ENCODE measurements around the gene TXNDC17. TPM values are rescaled to one million over a fixed set of nuclear protein-coding genes. Genes with fewer than 3 reads are reported as not detected.
A peak's percentile ranks its signal among the peaks of the same experiment; 100 is the strongest.

The TXNDC17 gene
- total and polyA plus RNA-seq, 2 of the 13 experiments (the other 11 are each of a cell fraction or from before 2014, with no cell fraction given) = 188 to 266 TPM

- TF ChIP-seq SALL1 (CRISPR knock-in tag; IDR thresholded peaks at IDR 0.05) = peak; percentile 71
- no peak for TF ChIP-seq IKZF1 (IDR thresholded peaks at IDR 0.05)
- TF ChIP-seq ZFY (CRISPR knock-in tag; IDR thresholded peaks at IDR 0.05) = peak; percentile 20; the same call in 1 of the 2 replicates
- TF ChIP-seq RFXAP (CRISPR knock-in tag; IDR thresholded peaks at IDR 0.05; ENCODE audit: borderline replicate concordance) = 0 out of 2 replicates have a peak, but pooled peaks have one; percentile 29
- no peak for TF ChIP-seq SP5 (CRISPR knock-in tag; IDR thresholded peaks at IDR 0.05; ENCODE audit: borderline replicate concordance, low read depth)
- peak; percentile 70 for TF ChIP-seq THRA (CRISPR knock-in tag; IDR thresholded peaks at IDR 0.05; ENCODE audit: borderline replicate concordance)
- 0 out of 2 replicates have a peak, but pooled peaks have one; percentile 42 for TF ChIP-seq ZNF274 (CRISPR knock-in tag; IDR thresholded peaks at IDR 0.05)
- TF ChIP-seq, protein P1, sequence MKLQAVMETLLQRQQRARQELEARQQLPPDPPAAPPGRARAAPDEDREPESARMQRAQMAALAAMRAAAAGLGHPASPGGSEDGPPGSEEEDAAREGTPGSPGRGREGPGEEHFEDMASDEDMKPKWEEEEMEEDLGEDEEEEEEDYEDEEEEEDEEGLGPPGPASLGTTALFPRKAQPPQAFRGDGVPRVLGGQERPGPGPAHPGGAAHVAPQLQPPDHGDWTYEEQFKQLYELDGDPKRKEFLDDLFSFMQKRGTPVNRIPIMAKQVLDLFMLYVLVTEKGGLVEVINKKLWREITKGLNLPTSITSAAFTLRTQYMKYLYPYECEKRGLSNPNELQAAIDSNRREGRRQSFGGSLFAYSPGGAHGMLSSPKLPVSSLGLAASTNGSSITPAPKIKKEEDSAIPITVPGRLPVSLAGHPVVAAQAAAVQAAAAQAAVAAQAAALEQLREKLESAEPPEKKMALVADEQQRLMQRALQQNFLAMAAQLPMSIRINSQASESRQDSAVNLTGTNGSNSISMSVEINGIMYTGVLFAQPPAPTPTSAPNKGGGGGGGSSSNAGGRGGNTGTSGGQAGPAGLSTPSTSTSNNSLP (IDR thresholded peaks at IDR 0.05; ENCODE audit: low read depth, low read length) = no peak
- TF ChIP-seq ZNF788 (CRISPR knock-in tag; IDR thresholded peaks at IDR 0.05; ENCODE audit: borderline replicate concordance) = peak; percentile 31; the same call in 1 of the 2 replicates
- TF ChIP-seq MAZ (IDR thresholded peaks at IDR 0.05; ENCODE audit: borderline replicate concordance, low read depth, low read length) = no peak
- TF ChIP-seq MAZ (CRISPR knock-in tag; IDR thresholded peaks at IDR 0.05; ENCODE audit: low read depth) = 0 out of 2 replicates have a peak, but pooled peaks have one; percentile 26
- 0 out of 2 replicates have a peak, but pooled peaks have one; percentile 46 for TF ChIP-seq HIC2 (CRISPR knock-in tag; IDR thresholded peaks at IDR 0.05; ENCODE audit: low read depth)
- peak; percentile 53; the same call in 1 of the 2 replicates for TF ChIP-seq GATAD2A (CRISPR knock-in tag; IDR thresholded peaks at IDR 0.05)
- TF ChIP-seq BRD4 (CRISPR knock-in tag; IDR thresholded peaks at IDR 0.05) = no peak
- TF ChIP-seq, protein P2, sequence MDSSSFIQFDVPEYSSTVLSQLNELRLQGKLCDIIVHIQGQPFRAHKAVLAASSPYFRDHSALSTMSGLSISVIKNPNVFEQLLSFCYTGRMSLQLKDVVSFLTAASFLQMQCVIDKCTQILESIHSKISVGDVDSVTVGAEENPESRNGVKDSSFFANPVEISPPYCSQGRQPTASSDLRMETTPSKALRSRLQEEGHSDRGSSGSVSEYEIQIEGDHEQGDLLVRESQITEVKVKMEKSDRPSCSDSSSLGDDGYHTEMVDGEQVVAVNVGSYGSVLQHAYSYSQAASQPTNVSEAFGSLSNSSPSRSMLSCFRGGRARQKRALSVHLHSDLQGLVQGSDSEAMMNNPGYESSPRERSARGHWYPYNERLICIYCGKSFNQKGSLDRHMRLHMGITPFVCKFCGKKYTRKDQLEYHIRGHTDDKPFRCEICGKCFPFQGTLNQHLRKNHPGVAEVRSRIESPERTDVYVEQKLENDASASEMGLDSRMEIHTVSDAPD (CRISPR knock-in tag; IDR thresholded peaks at IDR 0.05) = peak; percentile 60; the same call in 1 of the 2 replicates
- TF ChIP-seq, protein P3, sequence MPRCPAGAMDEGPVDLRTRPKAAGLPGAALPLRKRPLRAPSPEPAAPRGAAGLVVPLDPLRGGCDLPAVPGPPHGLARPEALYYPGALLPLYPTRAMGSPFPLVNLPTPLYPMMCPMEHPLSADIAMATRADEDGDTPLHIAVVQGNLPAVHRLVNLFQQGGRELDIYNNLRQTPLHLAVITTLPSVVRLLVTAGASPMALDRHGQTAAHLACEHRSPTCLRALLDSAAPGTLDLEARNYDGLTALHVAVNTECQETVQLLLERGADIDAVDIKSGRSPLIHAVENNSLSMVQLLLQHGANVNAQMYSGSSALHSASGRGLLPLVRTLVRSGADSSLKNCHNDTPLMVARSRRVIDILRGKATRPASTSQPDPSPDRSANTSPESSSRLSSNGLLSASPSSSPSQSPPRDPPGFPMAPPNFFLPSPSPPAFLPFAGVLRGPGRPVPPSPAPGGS (CRISPR knock-in tag; IDR thresholded peaks at IDR 0.05) = 0 out of 2 replicates have a peak, but pooled peaks have one; percentile 41
- TF ChIP-seq SMC3 (IDR thresholded peaks at IDR 0.05; ENCODE audit: low read length) = peak; percentile 97
- no peak for TF ChIP-seq SOX6 (IDR thresholded peaks at IDR 0.05)
- TF ChIP-seq SOX6 (CRISPR knock-in tag; IDR thresholded peaks at IDR 0.05) = peak; percentile 60
- TF ChIP-seq ZFX (CRISPR knock-in tag; IDR thresholded peaks at IDR 0.05; ENCODE audit: low read depth) = peak; percentile 68; the same call in 1 of the 2 replicates
- TF ChIP-seq, protein P4, sequence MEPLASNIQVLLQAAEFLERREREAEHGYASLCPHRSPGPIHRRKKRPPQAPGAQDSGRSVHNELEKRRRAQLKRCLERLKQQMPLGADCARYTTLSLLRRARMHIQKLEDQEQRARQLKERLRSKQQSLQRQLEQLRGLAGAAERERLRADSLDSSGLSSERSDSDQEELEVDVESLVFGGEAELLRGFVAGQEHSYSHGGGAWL (CRISPR knock-in tag; IDR thresholded peaks at IDR 0.05) = no peak
- TF ChIP-seq, protein P5, sequence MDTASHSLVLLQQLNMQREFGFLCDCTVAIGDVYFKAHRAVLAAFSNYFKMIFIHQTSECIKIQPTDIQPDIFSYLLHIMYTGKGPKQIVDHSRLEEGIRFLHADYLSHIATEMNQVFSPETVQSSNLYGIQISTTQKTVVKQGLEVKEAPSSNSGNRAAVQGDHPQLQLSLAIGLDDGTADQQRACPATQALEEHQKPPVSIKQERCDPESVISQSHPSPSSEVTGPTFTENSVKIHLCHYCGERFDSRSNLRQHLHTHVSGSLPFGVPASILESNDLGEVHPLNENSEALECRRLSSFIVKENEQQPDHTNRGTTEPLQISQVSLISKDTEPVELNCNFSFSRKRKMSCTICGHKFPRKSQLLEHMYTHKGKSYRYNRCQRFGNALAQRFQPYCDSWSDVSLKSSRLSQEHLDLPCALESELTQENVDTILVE (CRISPR knock-in tag; IDR thresholded peaks at IDR 0.05) = peak; percentile 44; the same call in 1 of the 2 replicates
Observed at GRCh38 chr17:6666077-6666521, 25.2 kb downstream of the TXNDC17 start (continued).

Data from HepG2 (cell line).